Stimulated activated CD4-positive, alpha-beta T cell treated with anti-CD3 and anti-CD28 coated beads, Interleukin-2, amount 100 ng/mL, for 4 hours (primary cell): Measurements from ENCODE around the gene PRKCI.
"Not testable (repeated sequence)": the region's sequence is repeated elsewhere in the genome, so short reads cannot be mapped to it uniquely, and the experiment has no call there.

Experiments used
- DNase-seq: peaks from one replicate; pipeline ENCODE4 v3.0.0-alpha.2; 2020; ENCODE audit warnings: low read depth

PRKCI gene

DNA sequence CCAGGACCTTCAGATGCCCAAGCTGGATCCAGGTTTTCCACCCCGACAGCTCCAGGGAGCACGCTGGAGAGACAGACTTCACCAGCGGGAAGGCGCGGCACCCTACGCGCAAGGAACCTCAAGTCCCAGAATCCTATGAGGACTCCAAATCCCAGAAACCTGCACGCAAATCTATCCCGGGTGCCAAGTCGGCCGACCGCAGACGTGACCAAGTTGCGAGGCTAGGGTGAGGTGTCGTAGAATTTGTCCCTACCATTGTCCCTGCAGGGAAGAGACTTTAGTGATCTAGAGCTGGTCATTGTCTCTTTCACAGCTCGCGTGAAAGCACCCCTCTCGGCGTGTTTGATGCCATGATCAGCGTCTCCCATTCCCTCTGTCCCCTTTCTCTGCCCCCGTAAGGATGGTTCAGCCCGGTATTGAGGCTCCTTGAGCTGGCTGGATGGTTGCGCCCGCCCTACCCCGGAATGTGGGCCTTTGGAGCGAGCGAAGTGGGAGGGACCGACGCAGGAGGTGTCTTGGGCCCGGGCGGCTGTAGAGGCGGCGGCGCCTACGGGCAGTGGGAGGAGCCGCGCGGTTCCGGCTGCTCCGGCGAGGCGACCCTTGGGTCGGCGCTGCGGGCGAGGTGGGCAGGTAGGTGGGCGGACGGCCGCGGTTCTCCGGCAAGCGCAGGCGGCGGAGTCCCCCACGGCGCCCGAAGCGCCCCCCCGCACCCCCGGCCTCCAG, at the start of gene PRKCI:
Gene PRKCI, plus strand, starts transcription at position 501 of the 723 bp plus-strand sequence. CDS start 246 bp downstream, outside the sequence.
- peak; percentile 78 for DNase-seq

DNA sequence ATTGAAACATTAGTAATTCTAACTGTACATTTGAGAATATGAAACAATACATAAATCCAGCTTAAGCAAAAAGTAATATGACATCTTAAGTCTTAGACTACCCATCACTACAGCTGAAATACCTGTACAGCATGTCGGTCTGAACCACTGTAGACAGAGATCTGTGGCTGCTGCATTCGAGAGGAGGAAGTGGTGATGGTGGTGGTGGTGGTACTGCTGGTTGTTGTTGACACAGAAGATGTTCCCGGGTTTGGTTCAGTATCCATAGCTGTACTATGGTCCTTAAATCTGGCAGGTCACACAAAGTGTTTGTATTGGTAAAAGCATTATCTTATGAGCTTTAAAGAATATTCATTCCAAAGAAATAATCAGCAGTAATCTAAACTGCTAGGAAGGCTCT, 43.6 kb upstream of the PRKCI start:
- peak; percentile 26 for DNase-seq

DNA sequence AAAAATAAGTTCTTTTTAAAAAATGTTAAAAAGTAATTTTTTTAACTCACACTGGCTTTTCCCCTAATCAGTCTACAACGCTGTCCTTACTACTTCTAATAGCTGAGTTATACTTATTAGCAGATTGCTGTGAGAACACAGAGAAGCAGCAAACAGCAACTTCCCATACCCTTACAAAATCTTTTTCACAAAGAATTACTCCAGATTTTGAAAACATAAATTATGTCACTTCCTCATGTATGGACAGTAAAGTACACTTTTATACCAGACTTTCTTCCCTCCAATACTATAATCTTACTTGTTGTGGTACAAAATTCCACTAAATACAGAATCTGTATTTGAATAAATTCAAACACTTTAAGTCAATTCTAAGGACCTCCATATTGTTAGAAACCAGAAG, 42.8 kb upstream of the PRKCI start:
- DNase-seq = no peak

DNA sequence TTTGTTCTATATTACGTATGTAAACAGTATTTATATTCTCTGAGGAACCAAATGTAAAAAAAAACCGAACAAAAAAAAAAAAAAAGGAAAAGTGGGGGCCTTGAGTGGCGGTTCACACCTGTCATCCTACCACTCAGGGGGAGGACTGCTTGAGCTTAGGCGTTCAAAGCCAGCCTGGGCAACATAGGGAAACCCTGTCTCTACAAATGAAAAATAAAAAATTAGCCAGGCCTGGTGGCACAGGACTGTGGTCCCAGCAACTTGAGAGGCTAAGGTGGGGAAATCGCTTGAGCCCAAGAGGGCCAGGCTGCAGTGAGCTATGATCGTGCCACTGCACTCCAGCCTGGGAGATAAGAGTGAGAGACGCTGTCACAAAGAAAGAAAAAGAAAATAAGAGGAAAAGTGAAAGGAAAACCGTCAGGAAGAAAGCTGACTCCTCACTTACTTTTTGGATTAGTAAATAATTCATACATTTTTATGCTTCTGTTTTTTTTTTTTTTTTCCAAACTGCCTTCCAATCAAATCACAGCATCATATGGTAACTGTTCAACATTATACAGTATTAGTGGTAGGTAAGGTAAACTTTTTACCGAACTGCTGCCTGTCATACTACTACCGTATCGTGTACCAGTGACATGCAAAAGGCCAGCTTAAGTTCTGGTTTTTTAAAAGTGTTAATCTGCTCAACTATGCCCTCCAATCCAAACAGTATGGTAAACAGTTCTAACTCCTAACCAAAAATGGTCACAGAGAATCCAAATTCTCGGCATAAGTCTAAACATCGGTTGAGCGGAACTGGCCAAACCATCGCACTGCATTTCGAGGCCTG, 41.9 kb upstream of the PRKCI start:
- DNase-seq = no peak

GRCh38 chr3:170180908-170181885, 41.0 kb upstream of the PRKCI start, which contains the start of gene PHC3:
TSS of gene PHC3 (minus strand) at chr3:170181733. CDS start at chr3:170181715, 18 bp downstream.
- peak; percentile 90 for DNase-seq

DNA sequence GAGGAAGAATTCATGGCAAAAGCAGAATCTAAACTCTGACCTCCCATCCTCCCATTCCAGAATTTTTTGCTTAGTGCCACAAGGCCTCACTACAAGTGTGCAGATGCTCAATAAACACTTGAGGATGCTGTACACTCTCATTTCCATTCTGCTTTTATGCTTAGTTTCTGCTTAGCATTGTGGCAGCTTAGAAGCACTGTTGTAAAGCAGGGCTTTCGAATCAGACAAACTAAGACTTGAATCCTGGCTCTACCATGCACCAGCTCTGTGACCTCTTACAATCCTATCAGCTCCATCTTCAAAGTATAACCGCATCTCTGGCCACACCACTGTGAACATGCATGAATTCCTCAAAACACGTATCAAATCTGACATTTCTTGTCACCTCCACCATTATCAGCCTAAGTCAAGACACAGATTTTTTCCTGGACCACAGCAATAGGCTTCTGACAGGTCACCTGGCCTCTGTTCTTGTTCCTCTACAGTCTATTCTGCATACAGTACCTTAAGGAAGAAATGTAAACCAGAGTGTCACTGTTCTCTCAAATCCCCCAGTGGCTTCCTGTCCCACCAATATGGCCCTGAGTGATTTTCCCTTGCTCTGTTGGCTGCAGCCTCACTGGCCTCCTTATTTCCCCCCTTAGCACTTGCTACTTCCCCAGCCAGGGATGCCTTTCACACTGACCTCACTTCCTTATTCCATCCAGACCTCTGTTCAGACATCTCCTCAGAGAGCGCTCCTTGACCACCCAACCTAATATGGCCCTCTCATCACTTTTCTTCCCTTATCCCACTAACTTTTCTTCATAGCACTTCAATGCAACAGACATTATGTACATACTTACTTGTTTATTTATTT, 32.6 kb upstream of the PRKCI start:
- DNase-seq = no peak

DNA sequence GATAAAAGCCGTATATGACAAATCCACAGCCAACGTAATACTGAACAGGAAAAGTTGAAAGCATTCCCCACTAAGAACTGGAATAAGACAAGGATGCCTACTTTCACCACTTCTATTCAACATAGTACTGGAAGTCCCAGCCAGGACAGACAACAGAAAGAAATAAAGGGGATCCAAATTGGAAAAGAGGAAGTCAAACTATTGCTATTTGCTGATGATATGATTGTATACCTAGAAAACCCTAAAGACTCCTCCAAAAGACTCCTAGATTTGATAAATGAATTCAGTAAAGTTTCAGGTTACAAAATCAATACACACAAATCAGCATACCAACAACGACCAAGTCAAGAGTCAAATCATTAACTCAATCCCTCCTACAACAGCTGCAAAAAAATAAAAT, 26.5 kb upstream of the PRKCI start:
- not testable (repeated sequence) for DNase-seq

GRCh38 chr3:170196833-170197232, 25.4 kb upstream of the PRKCI start:
- DNase-seq = no peak

GRCh38 chr3:170200987-170201386, 21.2 kb upstream of the PRKCI start:
- DNase-seq = no peak

GRCh38 chr3:170201527-170201926, 20.7 kb upstream of the PRKCI start:
- no peak for DNase-seq

GRCh38 chr3:170203457-170203856, 18.8 kb upstream of the PRKCI start:
- no peak for DNase-seq

DNA sequence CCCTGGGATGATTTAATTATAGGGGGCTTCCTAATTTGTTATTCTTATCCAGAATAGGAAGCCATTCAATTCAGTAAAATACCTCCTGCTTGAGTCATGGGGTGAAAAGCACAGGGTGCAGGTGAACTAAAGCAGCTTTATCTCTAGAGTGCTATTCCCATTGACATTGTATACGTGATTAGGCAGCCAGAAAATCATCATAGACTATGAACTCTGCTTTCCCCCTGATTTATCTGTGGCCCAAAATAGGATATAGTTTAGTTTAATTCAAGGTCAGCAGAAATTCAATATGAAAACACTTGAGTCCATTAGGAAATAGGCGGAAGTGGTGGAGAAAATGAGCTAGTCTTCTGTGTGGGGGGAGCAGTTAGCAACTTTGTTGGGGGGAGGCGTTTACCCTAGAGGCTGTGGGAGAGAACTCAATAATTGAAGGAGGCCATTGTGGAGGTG, 18.2 kb upstream of the PRKCI start:
- DNase-seq = no peak

DNA sequence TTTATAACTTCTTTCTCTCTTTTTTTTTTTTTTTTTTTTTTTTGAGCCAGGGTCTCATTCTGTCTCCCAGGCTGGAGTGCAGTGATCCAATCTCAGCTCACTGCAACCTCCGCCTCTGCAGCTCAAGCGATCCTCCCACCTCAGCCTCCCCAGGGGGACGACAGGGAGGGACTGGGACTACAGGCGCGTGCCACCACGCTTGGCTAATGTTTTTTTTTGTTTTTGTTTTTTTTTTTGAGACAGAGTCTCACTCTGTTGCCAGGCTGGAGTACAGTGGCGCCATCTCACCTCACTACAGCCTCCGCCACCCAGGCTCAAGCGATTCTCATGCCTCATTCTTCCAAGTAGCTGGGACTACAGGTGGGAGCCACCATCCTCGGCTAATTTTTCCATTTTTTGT, 17.7 kb upstream of the PRKCI start:
- DNase-seq = no peak

DNA sequence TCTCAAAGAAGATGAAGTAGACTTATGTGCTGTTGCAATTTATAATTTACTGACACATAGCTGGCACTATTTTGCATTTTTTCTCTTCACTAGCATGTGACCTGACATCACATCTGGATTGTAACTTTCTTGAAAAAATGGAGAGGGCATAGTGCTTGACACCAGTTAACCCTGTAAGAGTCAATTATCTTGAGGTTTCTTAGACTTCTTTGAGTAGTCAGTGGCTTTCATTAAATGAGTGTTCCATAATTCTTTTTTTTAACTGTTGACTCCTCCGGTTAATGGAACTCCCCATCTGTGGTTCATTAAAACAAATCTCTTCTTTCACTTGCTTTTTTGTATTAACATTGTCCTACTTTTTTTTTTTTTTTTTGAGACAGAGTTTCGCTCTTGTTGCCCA, 16.9 kb upstream of the PRKCI start:
- no peak for DNase-seq

DNA sequence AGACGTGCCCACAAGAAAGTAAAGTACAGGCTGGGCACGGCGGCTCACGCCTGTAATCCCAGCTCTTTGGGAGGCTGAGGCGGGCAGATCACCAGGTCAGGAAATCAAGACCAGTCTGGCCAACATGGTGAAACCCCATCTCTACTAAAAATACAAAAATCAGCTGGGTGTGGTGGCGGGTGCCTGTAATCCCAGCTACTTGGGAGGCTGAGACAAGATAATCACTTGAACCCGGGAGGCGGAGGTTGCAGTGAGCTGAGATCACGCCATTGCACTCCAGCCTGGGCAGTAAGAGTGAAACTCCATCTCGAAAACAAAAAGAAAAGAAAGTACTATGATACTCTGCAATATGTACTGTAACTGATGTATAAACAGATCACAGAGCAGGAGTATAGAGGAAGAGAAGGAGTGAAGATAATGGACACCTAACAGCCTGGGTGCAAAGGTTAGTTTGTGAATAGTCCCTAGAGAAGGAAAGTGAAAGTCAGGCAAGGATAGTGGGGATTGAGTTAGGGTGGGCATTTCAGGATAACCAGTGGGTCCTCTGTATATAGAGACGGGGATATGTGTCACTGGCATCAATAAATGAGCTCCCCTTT, 16.0 kb upstream of the PRKCI start:
- DNase-seq = not testable (repeated sequence)

DNA sequence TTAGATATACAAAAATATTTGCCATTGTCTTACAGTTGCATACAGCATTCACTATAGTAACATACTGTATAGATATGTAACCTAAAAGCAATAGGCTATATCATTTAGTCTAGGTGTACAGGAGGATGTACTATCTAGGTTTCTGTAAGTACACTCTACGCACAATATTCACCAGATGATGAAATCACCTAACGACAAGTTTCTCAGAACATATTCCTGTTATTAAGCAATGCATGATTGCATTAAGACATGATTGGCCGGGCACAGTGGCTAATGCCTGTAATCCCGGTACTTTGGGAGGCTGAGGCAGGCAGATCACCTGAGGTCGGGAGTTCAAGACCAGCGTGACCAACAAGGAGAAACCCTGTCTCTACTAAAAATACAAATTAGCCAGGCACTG, 14.5 kb upstream of the PRKCI start:
- no peak for DNase-seq

DNA sequence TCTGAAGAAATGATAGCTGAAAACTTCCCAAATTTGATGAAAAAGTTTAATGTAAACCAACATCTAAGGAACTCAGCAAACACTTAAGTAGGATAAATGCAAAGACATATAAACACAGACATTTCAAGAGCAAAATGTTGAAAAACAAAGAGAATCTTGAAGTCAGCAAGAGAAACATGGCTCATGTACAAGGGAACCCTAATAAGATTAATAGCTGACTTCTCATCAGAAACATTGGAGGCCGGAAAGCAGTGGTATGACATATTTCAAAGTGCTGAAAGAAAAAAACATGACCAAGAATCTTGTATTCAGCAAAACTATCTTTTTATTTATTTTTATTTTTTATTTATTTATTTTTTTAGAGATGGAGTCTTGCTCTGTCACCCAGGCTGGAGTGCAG, 10.6 kb upstream of the PRKCI start:
- DNase-seq = no peak

DNA sequence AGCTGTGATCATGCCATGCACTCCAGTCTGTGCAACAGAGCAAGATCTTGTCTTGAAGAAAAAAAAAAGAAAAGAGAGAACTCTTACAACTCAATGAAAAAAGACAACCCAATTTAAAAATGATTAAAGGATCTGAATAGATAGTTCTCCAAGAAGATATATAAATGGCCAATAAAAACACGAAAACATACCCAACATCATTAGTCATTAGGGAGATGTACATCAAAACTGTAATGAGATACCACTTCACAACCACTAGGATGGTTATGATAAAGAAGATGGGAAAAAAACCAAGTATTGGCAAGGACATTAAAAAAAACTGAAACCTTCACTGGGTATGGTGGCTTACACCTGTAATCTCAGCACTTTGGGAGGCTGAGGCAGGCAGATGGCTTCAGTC, 2.4 kb upstream of the PRKCI start:
- DNase-seq = no peak

- DNase-seq = no peak
Observed at GRCh38 chr3:170220871-170221270, 1.4 kb upstream of the PRKCI start.

- DNase-seq = peak; percentile 41
Observed at GRCh38 chr3:170222647-170223541, 670 bp downstream of the PRKCI start.
